ENCODE data around the gene EDN2. TPM values are rescaled to one million over a fixed set of nuclear protein-coding genes. Genes with fewer than 3 reads are reported as not detected.

EDN2 gene
- total and polyA plus RNA-seq, 2 experiments from 2014 or later: 0.40 to 2.3 TPM

DNA sequence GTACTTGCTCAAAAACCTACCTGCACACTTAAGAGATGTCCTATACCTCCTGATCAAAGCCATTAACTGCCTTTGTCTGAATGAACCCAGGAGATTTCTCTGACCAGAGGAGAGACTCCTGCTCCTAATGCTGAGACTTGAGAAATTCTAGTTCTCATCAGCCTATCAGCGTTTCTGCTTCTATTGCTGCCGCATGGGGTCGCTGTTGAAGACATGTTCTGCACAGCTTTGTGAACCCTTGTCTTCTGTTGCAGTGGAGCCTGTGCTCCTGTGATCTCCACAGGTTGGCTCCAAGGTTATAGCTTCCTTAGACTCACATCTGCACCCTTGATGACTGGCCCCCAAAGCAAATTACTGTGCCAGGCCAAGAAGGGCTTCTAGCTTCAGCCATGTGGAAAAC, 40.2 kb downstream of the EDN2 start:
- no peaks in the 10 kb centered on the region for H3K27me3 ChIP-seq
- H2AFZ ChIP-seq: no peak overlapping the region
- WGBS (ENCODE audit: low lambda C conversion rate, missing lambda C conversion rate): 44% methylated on average over 3 of the region's 3 CpGs
- no peaks in the 10 kb centered on the region for H3K36me3 ChIP-seq (replicated peaks; ENCODE audit: insufficient read depth, low read depth)
- no peaks in the 10 kb centered on the region for H4K20me1 ChIP-seq (ENCODE audit: insufficient read depth, poor library complexity, severe bottlenecking)
- no peak overlapping the region for H3K4me3 ChIP-seq
- H3K9me3 ChIP-seq (ENCODE audit: low read depth): no peaks in the 10 kb centered on the region
- H3K4me1 ChIP-seq (ENCODE audit: insufficient read depth): peaks cover 3% of the 10 kb centered on the region
- TF ChIP-seq CTCF (IDR thresholded peaks at IDR 0.05; ENCODE audit: poor library complexity): peak; percentile 20
- TF ChIP-seq EZH2 (IDR thresholded peaks at IDR 0.05; ENCODE audit: borderline replicate concordance): no peak
- TF ChIP-seq EZH2phosphoT487 (IDR thresholded peaks at IDR 0.05; ENCODE audit: low read depth, severe bottlenecking, unreplicated experiment): no peak
- no peaks in the 10 kb centered on the region for H3K9me2 ChIP-seq (replicated peaks; ENCODE audit: insufficient read depth)
- H3K27ac ChIP-seq: no peak overlapping the region
- no peaks in the 10 kb centered on the region for H3K79me2 ChIP-seq
- no peak overlapping the region for H3K4me2 ChIP-seq
- DNase-seq (ENCODE audit: low spot score): no peak

- WGBS (ENCODE audit: low lambda C conversion rate, missing lambda C conversion rate): 65% methylated on average over 7 of the region's 7 CpGs
- Histone ChIP-seq H3K27me3 (no peaks in the 10 kb centered on the region), H3K9me3 (ENCODE audit: low read depth) (no peaks in the 10 kb centered on the region), H4K20me1 (ENCODE audit: insufficient read depth, poor library complexity, severe bottlenecking) (no peaks in the 10 kb centered on the region), H3K79me2 (no peaks in the 10 kb centered on the region), H3K4me3 (no peak overlapping the region), H2AFZ (no peak overlapping the region), H3K4me1 (ENCODE audit: insufficient read depth) (no peaks in the 10 kb centered on the region), H3K27ac (no peak overlapping the region), H3K36me3 (replicated peaks; ENCODE audit: insufficient read depth, low read depth) (no peaks in the 10 kb centered on the region), H3K9me2 (replicated peaks; ENCODE audit: insufficient read depth) (no peaks in the 10 kb centered on the region), H3K4me2 (no peak overlapping the region)
- TF ChIP-seq CTCF (IDR thresholded peaks at IDR 0.05; ENCODE audit: poor library complexity) (no peak), EZH2phosphoT487 (IDR thresholded peaks at IDR 0.05; ENCODE audit: low read depth, severe bottlenecking, unreplicated experiment) (no peak), EZH2 (IDR thresholded peaks at IDR 0.05; ENCODE audit: borderline replicate concordance) (no peak)
- no peak for DNase-seq (ENCODE audit: low spot score)
These were observed 41.7 kb downstream of the EDN2 start for GRCh38 chr1:41442697-41443251.

- H4K20me1 ChIP-seq (ENCODE audit: insufficient read depth, poor library complexity, severe bottlenecking): no peaks in the 10 kb centered on the region
- peaks cover 6% of the 10 kb centered on the region for H3K4me1 ChIP-seq (ENCODE audit: insufficient read depth)
- no peak for DNase-seq (ENCODE audit: low spot score)
- no peaks in the 10 kb centered on the region for H3K9me3 ChIP-seq (ENCODE audit: low read depth)
- H3K36me3 ChIP-seq (replicated peaks; ENCODE audit: insufficient read depth, low read depth): no peaks in the 10 kb centered on the region
- WGBS (ENCODE audit: low lambda C conversion rate, missing lambda C conversion rate): 91% methylated on average over 4 of the region's 4 CpGs
- no peak overlapping the region for H3K4me2 ChIP-seq
- no peaks in the 10 kb centered on the region for H3K79me2 ChIP-seq
- no peaks in the 10 kb centered on the region for H3K27me3 ChIP-seq
- H2AFZ ChIP-seq: no peak overlapping the region
- no peaks in the 10 kb centered on the region for H3K9me2 ChIP-seq (replicated peaks; ENCODE audit: insufficient read depth)
- TF ChIP-seq EZH2phosphoT487 (IDR thresholded peaks at IDR 0.05; ENCODE audit: low read depth, severe bottlenecking, unreplicated experiment): no peak
- TF ChIP-seq CTCF (IDR thresholded peaks at IDR 0.05; ENCODE audit: poor library complexity): no peak
- TF ChIP-seq EZH2 (IDR thresholded peaks at IDR 0.05; ENCODE audit: borderline replicate concordance): no peak
- H3K27ac ChIP-seq: no peak overlapping the region
- H3K4me3 ChIP-seq: no peak overlapping the region
These were observed 44.0 kb downstream of the EDN2 start for GRCh38 chr1:41440321-41441085.
